ENCODE measurements around the gene FXYD1. TPM values are rescaled to one million over a fixed set of nuclear protein-coding genes. Genes with fewer than 3 reads are reported as not detected.
"Not testable (repeated sequence)": the region's sequence is repeated elsewhere in the genome, so short reads cannot be mapped to it uniquely, and the experiment has no call there.

Gene FXYD1
- total RNA-seq, 4 donors from 2014 or later = 10.6 to 29.2 TPM; not detected in 2

- peaks cover 57% of the 10 kb centered on the region for H3K27me3 ChIP-seq
- no peaks in the 10 kb centered on the region for H3K9me3 ChIP-seq
- H3K4me3 ChIP-seq = no peak overlapping the region
- intact Hi-C loops (cut with DNase I; ENCODE audit: low total_unique reads) (no loop called here), in situ Hi-C loops (cut with MboI; ENCODE audit: low pct_ligation_motif_present in 1 of 4, low pct_unique_long_range_greater_than_20kb in 1 of 4, low sequenced_read_pairs in 3 of 4) (no loop called here)
- H3K4me1 ChIP-seq = peaks cover 7 to 26% (median 18%) of the 10 kb centered on the region in 4 donors
- 79 to 84% methylated on average over 6 to 20 of the region's 20 CpGs for WGBS, 2 donors (ENCODE audit: low coverage in 1 of 2)
- H3K27ac ChIP-seq = no peak overlapping the region
- H3K36me3 ChIP-seq = no peaks in the 10 kb centered on the region
- no peak for DNase-seq
- no peak for TF ChIP-seq POLR2AphosphoS5 (IDR thresholded peaks at IDR 0.05)
- TF ChIP-seq EP300 (IDR thresholded peaks at IDR 0.05; ENCODE audit: low read depth) = no peak
- no peak for TF ChIP-seq POLR2A (IDR thresholded peaks at IDR 0.05)
- no peak for TF ChIP-seq CTCF (IDR thresholded peaks at IDR 0.05)
Measured at GRCh38 chr19:35151273-35152065, 12.8 kb downstream of the FXYD1 start.

GRCh38 chr19:35153129-35153522, 14.5 kb downstream of the FXYD1 start:
- H3K4me3 ChIP-seq; H3K27ac ChIP-seq; H3K36me3 ChIP-seq; H3K9me3 ChIP-seq; DNase-seq; intact Hi-C loops (cut with DNase I; ENCODE audit: low total_unique reads); in situ Hi-C loops (cut with MboI; ENCODE audit: low pct_ligation_motif_present in 1 of 4, low pct_unique_long_range_greater_than_20kb in 1 of 4, low sequenced_read_pairs in 3 of 4): not testable (repeated sequence)
- 51 to 59% methylated on average over 9 to 10 of the region's 10 CpGs for WGBS, 2 donors (ENCODE audit: low coverage in 1 of 2)
- Histone ChIP-seq H3K27me3 (peaks cover 57% of the 10 kb centered on the region), H3K4me1 (peaks cover 7 to 26% (median 18%) of the 10 kb centered on the region in 4 donors)

GRCh38 chr19:35153701-35154524, 15.3 kb downstream of the FXYD1 start:
- Histone ChIP-seq H3K36me3 (peaks cover 0 to 6% (median 0%) of the 10 kb centered on the region in 4 donors), H3K27ac (peak overlapping the region; percentile 71 to 83 (median 78)), H3K4me1 (peaks cover 7 to 26% (median 18%) of the 10 kb centered on the region in 4 donors), H3K4me3 (peak overlapping the region; percentile 38 to 68 (median 48)), H3K9me3 (no peaks in the 10 kb centered on the region), H3K27me3 (peaks cover 61% of the 10 kb centered on the region)
- in situ Hi-C loops (cut with MboI; ENCODE audit: low pct_ligation_motif_present in 1 of 4, low pct_unique_long_range_greater_than_20kb in 1 of 4, low sequenced_read_pairs in 3 of 4) (no loop called here), intact Hi-C loops (cut with DNase I; ENCODE audit: low total_unique reads) (no loop called here)
- 1 to 4% methylated on average over 4 to 36 of the region's 36 CpGs for WGBS, 2 donors (ENCODE audit: low coverage in 1 of 2)
- peak; percentile 56 for DNase-seq
- TF ChIP-seq CTCF (IDR thresholded peaks at IDR 0.05) (peak; percentile 40 to 54 (median 47)), POLR2AphosphoS5 (IDR thresholded peaks at IDR 0.05) (no peak), POLR2A (IDR thresholded peaks at IDR 0.05) (no peak)

- 0 to 1% methylated on average over 1 to 37 of the region's 49 CpGs for WGBS, 2 donors (ENCODE audit: low coverage in 1 of 2)
- TF ChIP-seq CTCF (IDR thresholded peaks at IDR 0.05) (peak in 1 of 5 experiments; percentile 11), EP300 (IDR thresholded peaks at IDR 0.05; ENCODE audit: low read depth) (no peak), POLR2A (IDR thresholded peaks at IDR 0.05) (peak; percentile 37), POLR2AphosphoS5 (IDR thresholded peaks at IDR 0.05) (peak in 2 of 3 donors; percentile 15 to 35)
- H3K4me3 ChIP-seq = peak within 1 kb of the TSS; percentile 38 to 68 (median 48)
- in situ Hi-C loops (cut with MboI; ENCODE audit: low pct_ligation_motif_present in 1 of 4, low pct_unique_long_range_greater_than_20kb in 1 of 4, low sequenced_read_pairs in 3 of 4) = no loop called here
- H3K27ac ChIP-seq = peak within 1 kb of the TSS; percentile 71 to 83 (median 78)
- DNase-seq = peak; percentile 77
- intact Hi-C loops (cut with DNase I; ENCODE audit: low total_unique reads) = no loop called here
- H3K9me3 ChIP-seq = no peaks in the 10 kb centered on the region
- peaks cover 0 to 6% (median 0%) of the 10 kb centered on the region in 4 donors for H3K36me3 ChIP-seq
- H3K27me3 ChIP-seq = peaks cover 61% of the 10 kb centered on the region
- H3K4me1 ChIP-seq = peaks cover 7 to 26% (median 18%) of the 10 kb centered on the region in 4 donors
Measured at GRCh38 chr19:35154525-35155406, 16.1 kb downstream of the FXYD1 start, which contains the start of gene FXYD5. Gene FXYD5, plus strand, starts transcription at chr19:35154735. Its CDS starts 816 bp downstream, at chr19:35155551.

Data from transverse colon (tissue), 4 donors.